Mesendoderm (in vitro differentiated cells): ENCODE data around the gene TRABD2B.

Experiments used
- DNase-seq: peaks from one replicate; pipeline ENCODE4 v3.0.0; 2013
- H2AK5ac ChIP-seq: 2 replicates; pipeline ENCODE4 v1.6.1; 2013; ENCODE audit warnings: low read length, inconsistent platforms
- H2BK120ac ChIP-seq: 2 replicates; pipeline ENCODE4 v1.6.1; 2013; ENCODE audit warnings: low read depth, mild to moderate bottlenecking, low read length, moderate library complexity, mixed read lengths
- H2BK15ac ChIP-seq: replicated peaks from 2 replicates; pipeline ENCODE4 v1.6.1; 2013; ENCODE audit warnings: low read depth, mild to moderate bottlenecking, moderate library complexity
- H2BK5ac ChIP-seq: 2 replicates; pipeline ENCODE4 v1.6.1; 2013; ENCODE audit warnings: low read length, inconsistent platforms
- H3K18ac ChIP-seq: 2 replicates; pipeline ENCODE4 v1.6.1; 2013; ENCODE audit warnings: mild to moderate bottlenecking, low read length, mixed read lengths
- H3K23ac ChIP-seq: one replicate; pipeline ENCODE4 v1.6.1; 2013; ENCODE audit warnings: low read length
- H3K27ac ChIP-seq: 2 replicates; pipeline ENCODE4 v1.5.1; 2013; ENCODE audit warnings: low read depth, mild to moderate bottlenecking, inconsistent platforms, low read length, moderate library complexity
- H3K27me3 ChIP-seq: 2 replicates; pipeline ENCODE4 v1.6.1; 2013; ENCODE audit warnings: low read length, control low read depth, mild to moderate bottlenecking, inconsistent platforms; ENCODE audit not compliant: insufficient read depth, poor library complexity
- H3K36me3 ChIP-seq: 2 replicates; pipeline ENCODE4 v1.6.1; 2013; ENCODE audit warnings: low read length, inconsistent platforms; ENCODE audit not compliant: control insufficient read depth, insufficient read depth
- H3K4ac ChIP-seq: one replicate; pipeline ENCODE4 v1.6.1; 2013; ENCODE audit warnings: low read depth, mild to moderate bottlenecking, low read length, moderate library complexity
- H3K4me1 ChIP-seq: 2 replicates; pipeline ENCODE4 v1.6.1; 2013; ENCODE audit warnings: low read depth, low read length, inconsistent platforms; ENCODE audit not compliant: control insufficient read depth
- H3K4me2 ChIP-seq: 2 replicates; pipeline ENCODE4 v1.6.1; 2013; ENCODE audit warnings: low read length
- H3K4me3 ChIP-seq: 2 replicates; pipeline ENCODE4 v1.5.1; 2013; ENCODE audit warnings: mild to moderate bottlenecking, low read length
- H3K56ac ChIP-seq: one replicate; pipeline ENCODE4 v1.6.1; 2013; ENCODE audit warnings: low read length
- H3K79me1 ChIP-seq: 2 replicates; pipeline ENCODE4 v1.6.1; 2013; ENCODE audit warnings: low read length, inconsistent platforms
- H3K79me2 ChIP-seq: 2 replicates; pipeline ENCODE4 v1.6.1; 2013; ENCODE audit warnings: mild to moderate bottlenecking, low read length; ENCODE audit not compliant: control insufficient read depth, insufficient read depth
- H3K9ac ChIP-seq: 2 replicates; pipeline ENCODE4 v1.6.1; 2013; ENCODE audit warnings: low read length, inconsistent platforms
- H4K5ac ChIP-seq: one replicate; pipeline ENCODE4 v1.6.1; 2013; ENCODE audit warnings: low read length
- H4K8ac ChIP-seq: one replicate; pipeline ENCODE4 v1.6.1; 2013; ENCODE audit warnings: low read depth, mild to moderate bottlenecking, control low read depth, low read length, moderate library complexity
- WGBS: extraction: QIAGEN DNeasy Blood & Tissue Kit; methylation state at CpG from one replicate; pipeline ENCODE4 v1.1.7; 2013; ENCODE audit warnings: low lambda C conversion rate, missing lambda C conversion rate; ENCODE audit not compliant: insufficient coverage; ENCODE audit errors: extremely low coverage; 5-methylcytosine and 5-hydroxymethylcytosine counted together

TRABD2B gene

GRCh38 chr1:47776667-47777131, 220.5 kb downstream of the TRABD2B start:
- DNase-seq = no peak
- Histone ChIP-seq H4K5ac (no peak overlapping the region), H3K56ac (no peak overlapping the region), H3K18ac (no peak overlapping the region), H3K9ac (no peak overlapping the region), H3K4me3 (no peak overlapping the region), H2BK120ac (no peak overlapping the region), H3K36me3 (no peaks in the 10 kb centered on the region), H2BK5ac (no peak overlapping the region), H3K4me2 (no peak overlapping the region), H3K4ac (no peak overlapping the region), H3K4me1 (no peaks in the 10 kb centered on the region), H3K79me2 (no peaks in the 10 kb centered on the region), H3K27me3 (no peaks in the 10 kb centered on the region), H3K23ac (no peak overlapping the region), H3K79me1 (no peaks in the 10 kb centered on the region), H3K27ac (no peak overlapping the region), H4K8ac (no peak overlapping the region), H2BK15ac (no peak overlapping the region), H2AK5ac (no peak overlapping the region)
- no CpG with 5 or more reads among the region's 9 CpGs for WGBS

GRCh38 chr1:47774986-47775834, 222.0 kb downstream of the TRABD2B start:
- H4K5ac ChIP-seq = no peak overlapping the region
- H2BK5ac ChIP-seq = no peak overlapping the region
- H2BK120ac ChIP-seq = no peak overlapping the region
- no peaks in the 10 kb centered on the region for H3K27me3 ChIP-seq
- no peak overlapping the region for H3K18ac ChIP-seq
- H3K27ac ChIP-seq = no peak overlapping the region
- DNase-seq = peak; percentile 38
- no peak overlapping the region for H3K4me3 ChIP-seq
- H3K4me1 ChIP-seq = no peaks in the 10 kb centered on the region
- no peak overlapping the region for H3K23ac ChIP-seq
- H2BK15ac ChIP-seq = no peak overlapping the region
- no peaks in the 10 kb centered on the region for H3K36me3 ChIP-seq
- no peak overlapping the region for H3K4me2 ChIP-seq
- no peaks in the 10 kb centered on the region for H3K79me2 ChIP-seq
- no peak overlapping the region for H3K4ac ChIP-seq
- no peak overlapping the region for H4K8ac ChIP-seq
- no peak overlapping the region for H2AK5ac ChIP-seq
- H3K79me1 ChIP-seq = no peaks in the 10 kb centered on the region
- H3K9ac ChIP-seq = no peak overlapping the region
- no peak overlapping the region for H3K56ac ChIP-seq
- WGBS = no CpG with 5 or more reads among the region's 24 CpGs

- H4K8ac ChIP-seq = no peak overlapping the region
- no peak overlapping the region for H4K5ac ChIP-seq
- no peak overlapping the region for H2BK15ac ChIP-seq
- no peaks in the 10 kb centered on the region for H3K27me3 ChIP-seq
- no peak overlapping the region for H3K9ac ChIP-seq
- H3K4me1 ChIP-seq = no peaks in the 10 kb centered on the region
- no peaks in the 10 kb centered on the region for H3K36me3 ChIP-seq
- H3K56ac ChIP-seq = no peak overlapping the region
- no peaks in the 10 kb centered on the region for H3K79me2 ChIP-seq
- H2BK5ac ChIP-seq = no peak overlapping the region
- H3K18ac ChIP-seq = no peak overlapping the region
- no peak overlapping the region for H3K4me3 ChIP-seq
- no CpG with 5 or more reads among the region's 11 CpGs for WGBS
- no peak overlapping the region for H3K4me2 ChIP-seq
- no peak for DNase-seq
- H3K27ac ChIP-seq = no peak overlapping the region
- H3K23ac ChIP-seq = peak overlapping the region; percentile 80
- H3K4ac ChIP-seq = no peak overlapping the region
- no peak overlapping the region for H2AK5ac ChIP-seq
- H3K79me1 ChIP-seq = no peaks in the 10 kb centered on the region
- H2BK120ac ChIP-seq = no peak overlapping the region
Measured at GRCh38 chr1:47772960-47773682, 224.1 kb downstream of the TRABD2B start.

- H3K27ac ChIP-seq = no peak overlapping the region
- no peaks in the 10 kb centered on the region for H3K36me3 ChIP-seq
- no peak overlapping the region for H3K18ac ChIP-seq
- H4K8ac ChIP-seq = no peak overlapping the region
- no peaks in the 10 kb centered on the region for H3K79me1 ChIP-seq
- H2AK5ac ChIP-seq = no peak overlapping the region
- H2BK15ac ChIP-seq = no peak overlapping the region
- no peak for DNase-seq
- no peaks in the 10 kb centered on the region for H3K4me1 ChIP-seq
- H3K23ac ChIP-seq = no peak overlapping the region
- H3K79me2 ChIP-seq = no peaks in the 10 kb centered on the region
- no peak overlapping the region for H2BK120ac ChIP-seq
- H3K56ac ChIP-seq = no peak overlapping the region
- no peak overlapping the region for H3K4ac ChIP-seq
- no peak overlapping the region for H3K4me3 ChIP-seq
- H3K27me3 ChIP-seq = no peaks in the 10 kb centered on the region
- no peak overlapping the region for H3K4me2 ChIP-seq
- H3K9ac ChIP-seq = no peak overlapping the region
- no peak overlapping the region for H4K5ac ChIP-seq
- no CpG with 5 or more reads among the region's 11 CpGs for WGBS
- H2BK5ac ChIP-seq = no peak overlapping the region
Measured at GRCh38 chr1:47772281-47772680, 224.9 kb downstream of the TRABD2B start.

GRCh38 chr1:47771751-47772150, 225.4 kb downstream of the TRABD2B start:
- no peak overlapping the region for H3K56ac ChIP-seq
- no peak overlapping the region for H3K4me2 ChIP-seq
- H3K23ac ChIP-seq = no peak overlapping the region
- no peaks in the 10 kb centered on the region for H3K36me3 ChIP-seq
- H4K8ac ChIP-seq = no peak overlapping the region
- H3K4me1 ChIP-seq = no peaks in the 10 kb centered on the region
- H3K27ac ChIP-seq = no peak overlapping the region
- no peaks in the 10 kb centered on the region for H3K79me1 ChIP-seq
- no peak for DNase-seq
- no peak overlapping the region for H2BK15ac ChIP-seq
- no peak overlapping the region for H2BK120ac ChIP-seq
- H4K5ac ChIP-seq = no peak overlapping the region
- WGBS = no CpG with 5 or more reads among the region's 13 CpGs
- H3K4me3 ChIP-seq = no peak overlapping the region
- H2BK5ac ChIP-seq = no peak overlapping the region
- no peak overlapping the region for H3K4ac ChIP-seq
- no peak overlapping the region for H3K18ac ChIP-seq
- no peaks in the 10 kb centered on the region for H3K79me2 ChIP-seq
- H3K27me3 ChIP-seq = no peaks in the 10 kb centered on the region
- no peak overlapping the region for H3K9ac ChIP-seq
- H2AK5ac ChIP-seq = no peak overlapping the region
